ENCODE results near the gene PLCL2. TPM values are rescaled to one million over a fixed set of nuclear protein-coding genes. Genes with fewer than 3 reads are reported as not detected.

PLCL2 gene
- polyA plus RNA-seq, 2 of the 4 experiments (the other 2 are of a cell fraction) = 2.1 to 3.0 TPM

DNA sequence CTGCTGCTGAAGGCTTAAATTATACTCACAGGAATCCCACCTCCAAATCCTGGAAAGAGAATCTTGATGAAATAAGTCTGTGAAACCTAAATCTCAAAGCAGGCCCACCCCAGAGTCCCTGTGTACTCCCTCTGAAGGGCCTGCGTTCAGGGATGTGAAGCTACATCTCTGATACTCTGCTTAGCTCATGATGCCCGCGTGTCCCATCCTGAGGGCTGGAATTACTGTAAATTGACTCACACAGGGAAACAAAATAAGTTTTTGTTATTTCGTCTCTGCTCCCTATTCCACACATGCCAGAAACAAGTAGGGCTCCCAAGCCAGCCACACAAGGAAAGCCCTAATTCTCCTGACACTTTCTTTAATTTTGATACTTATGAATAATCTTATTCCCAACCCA lies 10.9 kb upstream of the PLCL2 start:
- Histone ChIP-seq H3K4me2 (no peak overlapping the region), H3K27ac (no peak overlapping the region), H3K4me1 (no peaks in the 10 kb centered on the region), H3K9me3 (no peaks in the 10 kb centered on the region), H3K4me3 (no peak overlapping the region)
- DNase-seq (ENCODE audit: low read depth in 1 of 2, low spot score in 1 of 2) (no peak), FAIRE-seq (no peak), ATAC-seq (no peak)
- POLR2A ChIA-PET = no interaction called here
- WGBS (ENCODE audit: missing lambda C conversion rate) = 87% methylated on average over 4 of the region's 4 CpGs
- TF ChIP-seq CEBPB (IDR thresholded peaks at IDR 0.05) = no peak
- no peak for TF ChIP-seq RNF2 (IDR thresholded peaks at IDR 0.05; ENCODE audit: borderline replicate concordance, low read depth)
- TF ChIP-seq CHD4 (IDR thresholded peaks at IDR 0.05; ENCODE audit: borderline replicate concordance) = no peak
- TF ChIP-seq HOXA7 (CRISPR knock-in tag; IDR thresholded peaks at IDR 0.05) = no peak
- no peak for TF ChIP-seq MAX (IDR thresholded peaks at IDR 0.05)
- TF ChIP-seq RAD21 (conservative IDR thresholded peaks at IDR 0.05 in 1 of 2, IDR thresholded peaks at IDR 0.05 in 1 of 2) = no peak
- no peak for TF ChIP-seq EHF (CRISPR knock-in tag; IDR thresholded peaks at IDR 0.05)
- no peak for TF ChIP-seq POLR2A (IDR thresholded peaks at IDR 0.05; ENCODE audit: low read length)
- no peak for TF ChIP-seq KDM5A (IDR thresholded peaks at IDR 0.05)
- no peak for TF ChIP-seq NR3C1 (IDR thresholded peaks at IDR 0.05)
- TF ChIP-seq, protein P1, sequence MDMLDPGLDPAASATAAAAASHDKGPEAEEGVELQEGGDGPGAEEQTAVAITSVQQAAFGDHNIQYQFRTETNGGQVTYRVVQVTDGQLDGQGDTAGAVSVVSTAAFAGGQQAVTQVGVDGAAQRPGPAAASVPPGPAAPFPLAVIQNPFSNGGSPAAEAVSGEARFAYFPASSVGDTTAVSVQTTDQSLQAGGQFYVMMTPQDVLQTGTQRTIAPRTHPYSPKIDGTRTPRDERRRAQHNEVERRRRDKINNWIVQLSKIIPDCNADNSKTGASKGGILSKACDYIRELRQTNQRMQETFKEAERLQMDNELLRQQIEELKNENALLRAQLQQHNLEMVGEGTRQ (IDR thresholded peaks at IDR 0.05) = no peak
- TF ChIP-seq, protein P2, sequence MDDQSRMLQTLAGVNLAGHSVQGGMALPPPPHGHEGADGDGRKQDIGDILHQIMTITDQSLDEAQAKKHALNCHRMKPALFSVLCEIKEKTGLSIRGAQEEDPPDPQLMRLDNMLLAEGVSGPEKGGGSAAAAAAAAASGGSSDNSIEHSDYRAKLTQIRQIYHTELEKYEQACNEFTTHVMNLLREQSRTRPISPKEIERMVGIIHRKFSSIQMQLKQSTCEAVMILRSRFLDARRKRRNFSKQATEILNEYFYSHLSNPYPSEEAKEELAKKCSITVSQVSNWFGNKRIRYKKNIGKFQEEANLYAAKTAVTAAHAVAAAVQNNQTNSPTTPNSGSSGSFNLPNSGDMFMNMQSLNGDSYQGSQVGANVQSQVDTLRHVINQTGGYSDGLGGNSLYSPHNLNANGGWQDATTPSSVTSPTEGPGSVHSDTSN (IDR thresholded peaks at IDR 0.05) = no peak
- TF ChIP-seq JUNB (IDR thresholded peaks at IDR 0.05) = no peak
- TF ChIP-seq HOXB13 (CRISPR knock-in tag; IDR thresholded peaks at IDR 0.05; ENCODE audit: low read depth) = no peak
- no peak for TF ChIP-seq TFCP2L1 (CRISPR knock-in tag; IDR thresholded peaks at IDR 0.05)
- no peak for TF ChIP-seq REST (IDR thresholded peaks at IDR 0.05)
- no peak for TF ChIP-seq CBX8 (IDR thresholded peaks at IDR 0.05)
- no peak for TF ChIP-seq HES2 (IDR thresholded peaks at IDR 0.05)
- CTCF ChIA-PET = interaction anchor here (4.2 kb wide), 1 partner anchor 11 kb away, joined by 21 read pairs; the partner anchor contains the start of gene PLCL2

DNA sequence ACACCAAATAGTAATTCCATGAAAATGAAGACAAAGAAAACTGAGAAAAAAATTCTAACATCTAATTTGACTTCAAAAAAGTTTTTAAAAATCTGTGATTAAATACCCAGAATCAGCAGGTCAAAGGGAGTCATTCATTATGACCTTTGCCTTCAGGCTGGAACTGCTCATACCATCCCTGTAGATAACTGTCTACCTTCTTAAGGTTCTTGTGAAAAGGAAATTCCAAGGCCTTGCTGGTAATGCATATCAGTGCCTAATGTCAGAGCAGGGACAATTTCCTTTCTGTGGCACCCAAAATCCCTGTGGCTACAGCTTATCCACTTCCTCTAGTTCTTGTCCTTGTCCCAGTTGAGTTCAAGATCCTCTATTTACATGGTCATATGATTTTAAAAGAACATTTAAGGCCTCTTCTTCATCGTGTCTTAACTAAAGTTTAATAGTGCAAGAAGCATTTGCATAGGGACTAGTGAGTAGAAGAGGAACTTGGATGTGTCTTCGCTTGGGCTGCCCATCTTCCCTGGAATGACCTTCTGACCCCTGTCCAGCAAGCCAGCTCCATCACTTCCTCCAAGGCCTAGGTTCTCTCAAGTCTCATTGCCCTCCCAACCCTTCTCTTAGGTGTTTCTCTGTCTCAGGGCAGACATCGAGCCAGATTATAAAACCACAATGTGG lies 8.7 kb upstream of the PLCL2 start:
- FAIRE-seq (no peak), DNase-seq (ENCODE audit: low read depth in 1 of 2, low spot score in 1 of 2) (no peak), ATAC-seq (no peak)
- H3K4me3 ChIP-seq = no peak overlapping the region
- H3K27ac ChIP-seq = no peak overlapping the region
- no peaks in the 10 kb centered on the region for H3K4me1 ChIP-seq
- WGBS (ENCODE audit: missing lambda C conversion rate) = 91% methylated on average over 3 of the region's 3 CpGs
- CTCF ChIA-PET = no interaction called here
- no peak overlapping the region for H3K4me2 ChIP-seq
- TF ChIP-seq POLR2AphosphoS2 (conservative IDR thresholded peaks at IDR 0.05; ENCODE audit: low read length) (no peak), BCL3 (IDR thresholded peaks at IDR 0.05) (no peak), MAZ (IDR thresholded peaks at IDR 0.05; ENCODE audit: borderline replicate concordance, low read depth, low read length) (no peak), CBX2 (IDR thresholded peaks at IDR 0.05; ENCODE audit: borderline replicate concordance, low read depth) (no peak)
- TF ChIP-seq, protein P3, sequence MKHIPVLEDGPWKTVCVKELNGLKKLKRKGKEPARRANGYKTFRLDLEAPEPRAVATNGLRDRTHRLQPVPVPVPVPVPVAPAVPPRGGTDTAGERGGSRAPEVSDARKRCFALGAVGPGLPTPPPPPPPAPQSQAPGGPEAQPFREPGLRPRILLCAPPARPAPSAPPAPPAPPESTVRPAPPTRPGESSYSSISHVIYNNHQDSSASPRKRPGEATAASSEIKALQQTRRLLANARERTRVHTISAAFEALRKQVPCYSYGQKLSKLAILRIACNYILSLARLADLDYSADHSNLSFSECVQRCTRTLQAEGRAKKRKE (CRISPR knock-in tag; IDR thresholded peaks at IDR 0.05; ENCODE audit: low read depth) = no peak
- no peaks in the 10 kb centered on the region for H3K9me3 ChIP-seq
- POLR2A ChIA-PET = no interaction called here
